ENCODE measurements around the gene CELF3.

Gene CELF3

GRCh38 chr1:151729157-151729965 lies 12.8 kb upstream of the CELF3 start:
- H3K4me3 ChIP-seq (replicated peaks in 1 of 2; ENCODE audit: low read depth in 2 of 2, low read length in 2 of 2), result no peak overlapping the region
- no peak for TF ChIP-seq CTCF (IDR thresholded peaks at IDR 0.05; ENCODE audit: low read depth, low read length)
- DNase-seq (ENCODE audit: low read depth in 2 of 2), result no peak

DNA sequence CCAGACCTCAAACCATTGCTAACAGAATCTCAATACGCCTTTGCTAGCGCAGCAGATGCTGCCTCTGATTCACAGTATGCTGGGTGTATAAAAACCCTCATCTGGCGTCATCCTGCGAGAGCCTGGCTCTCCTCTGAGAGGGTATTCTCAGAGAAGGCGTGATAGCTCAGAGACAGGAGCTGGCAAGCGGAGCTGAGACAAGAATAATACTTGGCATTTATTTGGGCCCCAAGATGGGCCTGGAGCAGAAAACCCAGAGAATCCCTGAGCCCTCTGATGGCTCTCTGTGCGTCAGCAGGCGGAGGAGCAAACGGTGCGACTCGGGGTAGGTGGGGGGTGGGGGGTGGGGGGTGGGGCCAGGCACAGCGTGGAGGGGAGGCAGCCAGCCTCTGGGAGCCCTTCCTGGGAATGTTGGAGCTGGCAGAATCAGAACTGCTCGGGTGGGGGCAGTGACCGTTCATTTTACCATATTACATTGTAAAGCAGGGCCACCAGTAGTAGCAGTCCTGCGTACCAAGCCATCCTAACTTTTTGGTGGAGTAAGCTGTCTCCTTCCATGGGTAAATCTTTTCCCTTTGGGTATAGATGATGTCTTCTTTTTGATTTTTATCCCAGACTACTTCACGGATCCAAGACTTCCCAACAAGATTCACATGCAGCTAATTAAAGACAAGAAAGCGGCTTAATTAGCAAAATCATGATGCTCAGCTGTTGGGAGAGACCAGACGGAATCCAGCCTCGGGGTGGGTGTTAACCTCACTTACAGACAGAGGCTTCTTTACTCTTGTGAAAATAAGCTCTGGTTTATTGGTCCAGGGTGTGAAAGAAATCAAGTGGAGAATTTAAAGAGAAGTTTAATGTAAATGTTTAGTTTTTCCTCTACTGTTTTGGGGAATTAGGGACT lies 11.8 kb upstream of the CELF3 start:
- peak; percentile 33 to 69 for DNase-seq (ENCODE audit: low read depth in 2 of 2)
- H3K4me3 ChIP-seq (replicated peaks in 1 of 2; ENCODE audit: low read depth in 2 of 2, low read length in 2 of 2), result no peak overlapping the region
- no peak for TF ChIP-seq CTCF (IDR thresholded peaks at IDR 0.05; ENCODE audit: low read depth, low read length)

DNA sequence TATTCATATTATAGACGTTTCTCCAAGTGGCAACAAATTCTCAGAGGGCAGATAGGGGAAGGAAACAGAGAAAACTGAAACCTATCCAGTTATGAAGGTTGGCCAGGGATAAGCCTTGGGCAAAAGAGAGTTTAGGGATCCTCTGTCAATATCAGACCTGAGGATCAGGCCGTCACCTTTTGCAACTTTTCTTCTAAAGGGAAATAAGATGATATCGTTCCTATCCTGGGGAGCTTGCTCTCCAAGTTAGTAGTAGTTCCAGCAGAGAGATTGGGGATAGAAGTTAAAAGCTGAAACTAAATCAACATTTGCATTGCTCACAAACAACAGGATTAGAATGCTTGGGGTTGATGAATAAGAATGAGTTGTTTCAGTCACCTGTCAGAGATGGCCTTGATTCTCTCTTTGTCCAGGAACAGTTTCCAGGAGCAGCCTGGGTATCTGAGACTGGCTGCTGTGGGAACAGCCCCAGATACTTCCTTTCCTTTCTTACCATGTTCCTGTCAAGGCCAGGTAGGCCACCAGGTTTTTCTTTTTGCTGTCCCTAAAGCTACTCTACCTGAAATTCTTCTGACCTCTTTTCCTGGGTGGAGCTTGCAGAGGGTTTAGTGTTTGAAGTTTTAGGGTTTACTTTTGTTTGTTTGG lies 7.2 kb upstream of the CELF3 start:
- DNase-seq (ENCODE audit: low read depth in 2 of 2), result no peak
- no peak for TF ChIP-seq CTCF (IDR thresholded peaks at IDR 0.05; ENCODE audit: low read depth, low read length)
- no peak overlapping the region for H3K4me3 ChIP-seq (replicated peaks in 1 of 2; ENCODE audit: low read depth in 2 of 2, low read length in 2 of 2)

- peak overlapping the region; percentile 46 to 48 for H3K4me3 ChIP-seq (replicated peaks in 1 of 2; ENCODE audit: low read depth in 2 of 2, low read length in 2 of 2)
- no peak for DNase-seq (ENCODE audit: low read depth in 2 of 2)
- TF ChIP-seq CTCF (IDR thresholded peaks at IDR 0.05; ENCODE audit: low read depth, low read length), result no peak
Measured at GRCh38 chr1:151721788-151722510, 5.3 kb upstream of the CELF3 start.

- DNase-seq (ENCODE audit: low read depth in 2 of 2), result peak in 1 of 2 donors; percentile 33
- no peak for TF ChIP-seq CTCF (IDR thresholded peaks at IDR 0.05; ENCODE audit: low read depth, low read length)
- H3K4me3 ChIP-seq (replicated peaks in 1 of 2; ENCODE audit: low read depth in 2 of 2, low read length in 2 of 2), result peak within 1 kb of the TSS; percentile 46 to 48
Measured at GRCh38 chr1:151720974-151721787, 4.6 kb upstream of the CELF3 start, which contains the start of gene RIIAD1. RIIAD1 (plus strand) TSS chr1:151721522; CDS start chr1:151721537, 15 bp downstream.

Measured in cardiac fibroblast (primary cell).